Fibroblast of lung (primary cell): ENCODE results near the gene STAT3. TPM values are rescaled to one million over a fixed set of nuclear protein-coding genes. Genes with fewer than 3 reads are reported as not detected.

Experiments used
- DNase-seq, 2 donors: peaks; one replicate each; pipeline versions ENCODE4 v3.0.0 to v3.0.0-alpha.2; 2010; ENCODE audit warnings: low read depth in 2 of 2
- H2AFZ ChIP-seq: 2 replicates; pipeline ENCODE4 v1.5.1; 2012; ENCODE audit warnings: low read length, control low read depth, inconsistent platforms
- H3K27ac ChIP-seq: 2 replicates; pipeline ENCODE4 v1.5.1; 2011; ENCODE audit warnings: low read length, control low read depth; ENCODE audit not compliant: insufficient read depth
- H3K27me3 ChIP-seq: 2 replicates; pipeline ENCODE4 v1.5.1; 2011; ENCODE audit warnings: mild to moderate bottlenecking, low read length; ENCODE audit not compliant: control insufficient read depth, insufficient read depth
- H3K36me3 ChIP-seq: 2 replicates; pipeline ENCODE4 v1.5.1; 2011; ENCODE audit warnings: low read length; ENCODE audit not compliant: control insufficient read depth, insufficient read depth
- H3K4me1 ChIP-seq: 2 replicates; pipeline ENCODE4 v1.5.1; 2011; ENCODE audit warnings: low read length; ENCODE audit not compliant: control insufficient read depth, insufficient read depth; ENCODE audit errors: extremely low read depth
- H3K4me2 ChIP-seq: 2 replicates; pipeline ENCODE4 v1.5.1; 2011; ENCODE audit warnings: low read length, control low read depth; ENCODE audit not compliant: insufficient read depth; ENCODE audit errors: extremely low read depth
- H3K4me3 ChIP-seq, 4 experiments: fragments of 200-600 bp in 1 of 4; sonication (generic) in 1 of 4; replicated peaks in 1 of 4; 2 replicates each; pipeline ENCODE4 v1.5.1; 2011 to 2016; ENCODE audit warnings: low read length in 4 of 4, low read depth in 3 of 4, mild to moderate bottlenecking in 3 of 4, control low read depth in 2 of 4, inconsistent platforms in 1 of 4, mixed read lengths in 1 of 4; ENCODE audit not compliant: insufficient read depth in 1 of 4; ENCODE audit errors: control extremely low read depth in 1 of 4
- H3K79me2 ChIP-seq: 2 replicates; pipeline ENCODE4 v1.5.1; 2012; ENCODE audit warnings: mild to moderate bottlenecking, low read length, inconsistent platforms; ENCODE audit not compliant: control insufficient read depth, insufficient read depth
- H3K9ac ChIP-seq: 2 replicates; pipeline ENCODE4 v1.5.1; 2011; ENCODE audit warnings: mild to moderate bottlenecking, low read length, control low read depth; ENCODE audit not compliant: insufficient read depth
- H3K9me3 ChIP-seq: 2 replicates; pipeline ENCODE4 v1.5.1; 2012; ENCODE audit warnings: low read depth, low read length; ENCODE audit not compliant: control insufficient read depth, insufficient read depth
- H4K20me1 ChIP-seq: 2 replicates; pipeline ENCODE4 v1.5.1; 2011; ENCODE audit warnings: low read length; ENCODE audit not compliant: control insufficient read depth, insufficient read depth; ENCODE audit errors: extremely low read depth
- CTCF ChIP-seq, 2 donors: IDR thresholded peaks in 1 of 2; conservative IDR thresholded peaks in 1 of 2; 1 replicate in 1 of 2; 2 replicates in 1 of 2; pipeline ENCODE4 v1.5.1; 2011 to 2012; ENCODE audit warnings: low read length in 2 of 2, control low read depth in 1 of 2, inconsistent platforms in 1 of 2, low read depth in 1 of 2, mild to moderate bottlenecking in 1 of 2
- EZH2 ChIP-seq: IDR thresholded peaks from 2 replicates; pipeline ENCODE4 v1.5.1; 2012; ENCODE audit warnings: low read length, control low read depth, mild to moderate bottlenecking; ENCODE audit errors: missing control alignments
- polyA plus RNA-seq, 2 donors: library from polyadenylated mRNA; depleted of rRNA in 1 of 2; stranded (reverse) in 1 of 2; unstranded in 1 of 2; fragments of >200 nt; gene quantifications; 2 replicates each; pipeline ENCODE4 v1.2.1, GENCODE V29; 2011 to 2012; ENCODE audit warnings: missing spikeins in 1 of 2
- total RNA-seq: library from RNA; depleted of rRNA; stranded (reverse); fragments of >200 nt; gene quantifications from 2 replicates; pipeline ENCODE4 v1.2.1, GENCODE V29; 2014

The STAT3 gene
- total and polyA plus RNA-seq, 2 donors (not counting 1 experiment from before 2014, with no cell fraction given), result 75.0 to 101 TPM

GRCh38 chr17:42386777-42387657 lies 1.2 kb downstream of the STAT3 start:
- no peaks in the 10 kb centered on the region for H3K36me3 ChIP-seq
- peak; percentile 76 to 89 for DNase-seq

GRCh38 chr17:42381898-42382297 lies 6.3 kb downstream of the STAT3 start:
- H3K4me1 ChIP-seq, result peaks cover 9% of the 10 kb centered on the region
- H4K20me1 ChIP-seq, result no peaks in the 10 kb centered on the region
- no peak overlapping the region for H3K27ac ChIP-seq
- no peak for DNase-seq
- H3K79me2 ChIP-seq, result peaks cover 84% of the 10 kb centered on the region
- no peak overlapping the region for H2AFZ ChIP-seq
- no peak overlapping the region for H3K4me3 ChIP-seq
- H3K36me3 ChIP-seq, result no peaks in the 10 kb centered on the region
- no peak for TF ChIP-seq CTCF (conservative IDR thresholded peaks at IDR 0.05 in 1 of 2, IDR thresholded peaks at IDR 0.05 in 1 of 2; ENCODE audit: low read depth in 1 of 2, low read length in 2 of 2)
- TF ChIP-seq EZH2, result no peak
- H3K27me3 ChIP-seq, result no peaks in the 10 kb centered on the region
- no peak overlapping the region for H3K4me2 ChIP-seq
- no peak overlapping the region for H3K9ac ChIP-seq
- no peaks in the 10 kb centered on the region for H3K9me3 ChIP-seq

More at GRCh38 chr17:42386777-42387657, 1.2 kb downstream of the STAT3 start:
- Histone ChIP-seq H3K27me3 (no peaks in the 10 kb centered on the region), H3K9me3 (no peaks in the 10 kb centered on the region), H4K20me1 (no peaks in the 10 kb centered on the region), H3K4me3 (peak overlapping the region; percentile 81 to 99 (median 92)), H2AFZ (no peak overlapping the region), H3K79me2 (peaks cover 54% of the 10 kb centered on the region), H3K4me1 (peaks cover 16% of the 10 kb centered on the region), H3K4me2 (peak overlapping the region; percentile 98), H3K27ac (peak overlapping the region; percentile 100), H3K9ac (peak overlapping the region; percentile 98)
- TF ChIP-seq EZH2 (no peak), CTCF (conservative IDR thresholded peaks at IDR 0.05 in 1 of 2, IDR thresholded peaks at IDR 0.05 in 1 of 2; ENCODE audit: low read depth in 1 of 2, low read length in 2 of 2) (no peak)

- H4K20me1 ChIP-seq, result no peaks in the 10 kb centered on the region
- no peak for TF ChIP-seq EZH2
- no peak for TF ChIP-seq CTCF (conservative IDR thresholded peaks at IDR 0.05 in 1 of 2, IDR thresholded peaks at IDR 0.05 in 1 of 2; ENCODE audit: low read depth in 1 of 2, low read length in 2 of 2)
- no peak overlapping the region for H3K4me2 ChIP-seq
- H3K27me3 ChIP-seq, result no peaks in the 10 kb centered on the region
- H2AFZ ChIP-seq, result no peak overlapping the region
- H3K4me1 ChIP-seq, result peaks cover 3% of the 10 kb centered on the region
- no peaks in the 10 kb centered on the region for H3K9me3 ChIP-seq
- no peak for DNase-seq
- no peaks in the 10 kb centered on the region for H3K36me3 ChIP-seq
- peaks cover 79% of the 10 kb centered on the region for H3K79me2 ChIP-seq
- no peak overlapping the region for H3K4me3 ChIP-seq
- H3K9ac ChIP-seq, result no peak overlapping the region
- no peak overlapping the region for H3K27ac ChIP-seq
Observed at GRCh38 chr17:42380935-42381334, 7.3 kb downstream of the STAT3 start.
